ENCODE measurements around the gene RNF149. TPM values are rescaled to one million over a fixed set of nuclear protein-coding genes. Genes with fewer than 3 reads are reported as not detected.

RNF149 gene
- total RNA-seq, 2 experiments from 2014 or later, result 139 to 150 TPM

GRCh38 chr2:101256316-101256715 is 52.2 kb downstream of the RNF149 start:
- Mint-ChIP-seq H3K27me3 (no peaks in the 10 kb centered on the region), H3K9me3 (no peaks in the 10 kb centered on the region), H3K36me3 (ENCODE audit: low read depth) (peaks cover 74% of the 10 kb centered on the region), H3K4me1 (ENCODE audit: low read depth) (peaks cover 71% of the 10 kb centered on the region), H3K27ac (peak overlapping the region; percentile 54), H3K4me3 (peak overlapping the region; percentile 59)
- Histone ChIP-seq H3K4me3 (ENCODE audit: low read length) (no peak overlapping the region), H3K9me3 (ENCODE audit: control insufficient read depth in 1 of 2, insufficient read depth in 1 of 2, low read length in 2 of 2) (no peaks in the 10 kb centered on the region), H3K4me1 (ENCODE audit: insufficient read depth, low read length) (peaks cover 50% of the 10 kb centered on the region), H3K27ac (ENCODE audit: low read depth in 1 of 2, low read length in 2 of 2) (no peak overlapping the region), H3K27me3 (ENCODE audit: control insufficient read depth in 1 of 2, insufficient read depth in 2 of 2, low read length in 2 of 2) (no peaks in the 10 kb centered on the region), H3K36me3 (ENCODE audit: insufficient read depth, low read length) (peaks cover 48% of the 10 kb centered on the region)
- DNase-seq, result no peak
- POLR2A ChIA-PET, result interaction anchor here (1.1 to 1.3 kb wide), 2 partner anchors 13 to 73 kb away, joined by 3 to 5 read pairs; no protein-coding TSS in a partner anchor
- intact Hi-C loops (cut with DNase I, micrococcal nuclease), result no loop called here
- CTCF ChIA-PET, result interaction anchor here (0.8 kb wide), 1 partner anchor 24 kb away, joined by 4 read pairs; no protein-coding TSS in a partner anchor
- ATAC-seq (ENCODE audit: poor library complexity), result no peak
- no peak for TF ChIP-seq CTCF (IDR thresholded peaks at IDR 0.05)

GRCh38 chr2:101255501-101255900 is 53.0 kb downstream of the RNF149 start:
- ChIA-PET POLR2A (interaction anchor here (1.1 kb wide), 1 partner anchor 73 kb away, joined by 5 read pairs; no protein-coding TSS in a partner anchor), CTCF (interaction anchor here (0.8 kb wide), 1 partner anchor 25 kb away, joined by 4 read pairs; no protein-coding TSS in a partner anchor)
- Histone ChIP-seq H3K27ac (ENCODE audit: low read depth in 1 of 2, low read length in 2 of 2) (no peak overlapping the region), H3K27me3 (ENCODE audit: control insufficient read depth in 1 of 2, insufficient read depth in 2 of 2, low read length in 2 of 2) (no peaks in the 10 kb centered on the region), H3K9me3 (ENCODE audit: control insufficient read depth in 1 of 2, insufficient read depth in 1 of 2, low read length in 2 of 2) (no peaks in the 10 kb centered on the region), H3K4me3 (ENCODE audit: low read length) (no peak overlapping the region), H3K36me3 (ENCODE audit: insufficient read depth, low read length) (peaks cover 39% of the 10 kb centered on the region), H3K4me1 (ENCODE audit: insufficient read depth, low read length) (peaks cover 50% of the 10 kb centered on the region)
- no peak for DNase-seq
- ATAC-seq (ENCODE audit: poor library complexity), result no peak
- Mint-ChIP-seq H3K27ac (peak overlapping the region; percentile 54), H3K27me3 (no peaks in the 10 kb centered on the region), H3K4me1 (ENCODE audit: low read depth) (peaks cover 71% of the 10 kb centered on the region), H3K36me3 (ENCODE audit: low read depth) (peaks cover 66% of the 10 kb centered on the region), H3K9me3 (no peaks in the 10 kb centered on the region), H3K4me3 (peak overlapping the region; percentile 59)
- no peak for TF ChIP-seq CTCF (IDR thresholded peaks at IDR 0.05)
- intact Hi-C loops (cut with DNase I, micrococcal nuclease), result no loop called here

DNA sequence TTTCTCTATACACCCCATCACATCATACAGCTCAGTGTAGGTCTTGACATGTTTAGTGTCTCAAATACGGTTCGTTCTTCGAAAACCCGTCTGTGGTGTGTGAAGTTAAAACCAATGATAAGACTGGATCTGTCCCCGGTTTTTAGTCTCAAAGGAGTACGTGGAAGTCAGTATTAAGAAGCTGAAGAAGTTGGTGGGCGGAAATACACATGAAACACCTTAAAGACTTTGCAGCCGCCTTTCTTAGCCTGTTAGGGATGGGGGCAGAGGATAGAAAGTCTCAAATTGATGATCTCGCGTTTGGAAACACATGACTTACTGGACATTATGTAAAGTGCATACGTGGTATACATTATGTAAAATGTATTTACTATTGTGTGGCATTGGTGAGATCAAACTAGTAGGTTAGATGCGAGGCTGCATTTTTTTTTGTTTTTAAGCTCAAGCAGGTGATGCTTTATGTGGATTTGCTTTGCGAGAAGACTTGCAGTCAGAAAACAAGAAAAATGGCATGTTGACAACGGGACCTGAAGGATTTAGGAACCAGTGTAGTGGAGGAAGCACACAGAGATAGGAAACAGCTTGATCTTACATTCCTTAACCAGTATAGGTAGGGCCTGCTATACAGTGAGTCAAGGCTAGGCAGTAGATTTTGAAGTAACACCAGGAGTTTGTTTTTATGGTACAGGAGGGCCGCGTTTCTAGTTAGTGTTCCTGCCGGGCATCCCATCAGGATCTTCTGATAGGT is 54.6 kb downstream of the RNF149 start:
- Mint-ChIP-seq H3K4me3 (peak overlapping the region; percentile 97), H3K36me3 (ENCODE audit: low read depth) (peaks cover 52% of the 10 kb centered on the region), H3K4me1 (ENCODE audit: low read depth) (peaks cover 60% of the 10 kb centered on the region), H3K9me3 (no peaks in the 10 kb centered on the region), H3K27ac (peak overlapping the region; percentile 93), H3K27me3 (no peaks in the 10 kb centered on the region)
- TF ChIP-seq CTCF (IDR thresholded peaks at IDR 0.05), result no peak
- ChIA-PET CTCF (interaction anchor here (0.7 to 1.3 kb wide), 5 partner anchors 15 to 89 kb away, joined by 3 to 5 read pairs (median 3); no protein-coding TSS in a partner anchor), POLR2A (interaction anchor here (0.7 to 3.0 kb wide), 21 partner anchors 9 to 691 kb away, joined by 3 to 21 read pairs (median 7); partner anchors contain the start of genes PDCL3, RNF149, RPL31 and TBC1D8)
- intact Hi-C loops (cut with DNase I, micrococcal nuclease), result loop anchor here (2.0 to 5.0 kb wide), 5 partner anchors 103 to 692 kb away; partner anchors contain the start of genes RPL31 (in 2 of the 2), CREG2 (in 1 of the 2), MAP4K4 (in 1 of the 2) and PDCL3 (in 1 of the 2)
- H3K4me1 ChIP-seq (ENCODE audit: insufficient read depth, low read length), result peaks cover 50% of the 10 kb centered on the region
- peaks cover 26% of the 10 kb centered on the region for H3K36me3 ChIP-seq (ENCODE audit: insufficient read depth, low read length)
- H3K27me3 ChIP-seq (ENCODE audit: control insufficient read depth in 1 of 2, insufficient read depth in 2 of 2, low read length in 2 of 2), result no peaks in the 10 kb centered on the region
- peak overlapping the region; percentile 92 to 98 for H3K27ac ChIP-seq (ENCODE audit: low read depth in 1 of 2, low read length in 2 of 2)
- peak in 2 of 14 experiments; percentile 35 to 42 for DNase-seq
- H3K4me3 ChIP-seq (ENCODE audit: low read length), result peak overlapping the region; percentile 90
- no peak for ATAC-seq (ENCODE audit: poor library complexity)
- H3K9me3 ChIP-seq (ENCODE audit: control insufficient read depth in 1 of 2, insufficient read depth in 1 of 2, low read length in 2 of 2), result no peaks in the 10 kb centered on the region
